GM23338 (cell line): Measurements from ENCODE around the gene TGIF2. TPM values are rescaled to one million over a fixed set of nuclear protein-coding genes. Genes with fewer than 3 reads are reported as not detected.
A peak's percentile ranks its signal among the peaks of the same experiment; 100 is the strongest.

ENCODE experiments used
- ATAC-seq: fragments of 200-7000 bp; cut with Tn5 transposase; 3 replicates; pipeline ENCODE4 v1.9.1; 2020
- DNase-seq: peaks from one replicate; pipeline ENCODE4 v3.0.0-alpha.2; 2015; ENCODE audit warnings: low spot score
- H2AFZ ChIP-seq: fragments of 200-600 bp; sonication (generic); 2 replicates; pipeline ENCODE4 v1.8.0; 2016; ENCODE audit warnings: antibody characterized with exemption, mild to moderate bottlenecking, moderate library complexity
- H3F3A ChIP-seq: fragments of 200-600 bp; sonication (generic); replicated peaks from 2 replicates; pipeline ENCODE4 v1.8.0; 2017; ENCODE audit warnings: antibody characterized with exemption, mixed run types, low read depth
- H3K27ac ChIP-seq: fragments of 200-600 bp; sonication (generic); 2 replicates; pipeline ENCODE4 v1.6.1; 2016; ENCODE audit warnings: low read depth
- H3K27me3 ChIP-seq: fragments of 200-600 bp; sonication (generic); 2 replicates; pipeline ENCODE4 v1.8.0; 2016; ENCODE audit warnings: mild to moderate bottlenecking, mixed run types, moderate library complexity; ENCODE audit not compliant: insufficient read depth
- H3K36me3 ChIP-seq: fragments of 200-600 bp; sonication (generic); 2 replicates; pipeline ENCODE4 v1.8.0; 2016; ENCODE audit warnings: mild to moderate bottlenecking; ENCODE audit not compliant: insufficient read depth
- H3K4me1 ChIP-seq: fragments of 200-600 bp; sonication (generic); 2 replicates; pipeline ENCODE4 v1.8.0; 2016; ENCODE audit warnings: mild to moderate bottlenecking, moderate library complexity; ENCODE audit not compliant: insufficient read depth
- H3K4me2 ChIP-seq: fragments of 200-600 bp; sonication (generic); 2 replicates; pipeline ENCODE4 v1.7.1; 2017; ENCODE audit warnings: mixed run types
- H3K4me3 ChIP-seq: fragments of 200-600 bp; sonication (generic); 2 replicates; pipeline ENCODE4 v1.6.1; 2016; ENCODE audit warnings: mixed run types
- H3K79me2 ChIP-seq: fragments of 200-600 bp; sonication (generic); replicated peaks from 2 replicates; pipeline ENCODE4 v1.8.0; 2017; ENCODE audit warnings: mild to moderate bottlenecking; ENCODE audit not compliant: insufficient read depth
- H3K9me2 ChIP-seq: fragments of 200-600 bp; sonication (generic); 2 replicates; pipeline ENCODE4 v1.8.0; 2017; ENCODE audit not compliant: insufficient read depth
- H4K20me1 ChIP-seq: fragments of 200-600 bp; sonication (generic); replicated peaks from 2 replicates; pipeline ENCODE4 v1.8.0; 2017; ENCODE audit warnings: mild to moderate bottlenecking; ENCODE audit not compliant: insufficient read depth
- H3K27ac Mint-ChIP-seq: 2 replicates; pipeline ENCODE4 v1.8.0; 2020; ENCODE audit warnings: inconsistent platforms, mild to moderate bottlenecking, moderate library complexity, mixed read lengths
- H3K27me3 Mint-ChIP-seq: 3 replicates; pipeline ENCODE4 v1.8.0; 2022; ENCODE audit warnings: low read depth, mild to moderate bottlenecking, moderate library complexity, mixed read lengths, inconsistent platforms; ENCODE audit not compliant: insufficient read depth, poor library complexity
- H3K36me3 Mint-ChIP-seq: 3 replicates; pipeline ENCODE4 v1.8.0; 2021; ENCODE audit warnings: low read depth, mild to moderate bottlenecking, inconsistent platforms, moderate library complexity, mixed read lengths
- H3K4me1 Mint-ChIP-seq: 3 replicates; pipeline ENCODE4 v1.8.0; 2020; ENCODE audit warnings: mild to moderate bottlenecking, inconsistent platforms, mixed read lengths
- H3K4me3 Mint-ChIP-seq: 3 replicates; pipeline ENCODE4 v1.8.0; 2021; ENCODE audit warnings: moderate library complexity, mild to moderate bottlenecking, inconsistent platforms, mixed read lengths
- H3K9me3 Mint-ChIP-seq: 3 replicates; pipeline ENCODE4 v1.8.0; 2020; ENCODE audit warnings: moderate library complexity, mild to moderate bottlenecking, inconsistent platforms, mixed read lengths
- CREB1 ChIP-seq: fragments of 250-450 bp; sonication (Bioruptor Pico); IDR thresholded peaks from 2 replicates; pipeline ENCODE4 v1.5.0; 2020; ENCODE audit warnings: low read depth, mild to moderate bottlenecking, moderate library complexity
- CTCF ChIP-seq, 2 experiments: fragments of 200-600 bp in 1 of 2; sonication (generic) in 1 of 2; conservative IDR thresholded peaks; 2 replicates each; pipeline versions ENCODE4 v1.5.1 to v1.6.1; 2016 to 2017; ENCODE audit warnings: antibody characterized with exemption in 2 of 2, low read depth in 2 of 2, mild to moderate bottlenecking in 2 of 2, moderate library complexity in 1 of 2
- ETS1 ChIP-seq: IDR thresholded peaks from 2 replicates; pipeline ENCODE4 v1.6.1; 2016; ENCODE audit warnings: antibody characterized with exemption
- EZH2 ChIP-seq: fragments of 200-600 bp; sonication (generic); IDR thresholded peaks from one replicate; pipeline ENCODE4 v1.8.0; 2017; ENCODE audit warnings: antibody characterized with exemption, mild to moderate bottlenecking, low read depth; ENCODE audit not compliant: unreplicated experiment
- EZH2phosphoT487 ChIP-seq: fragments of 200-600 bp; sonication (generic); IDR thresholded peaks from one replicate; pipeline ENCODE4 v1.8.1; 2018; ENCODE audit warnings: antibody characterized with exemption; ENCODE audit not compliant: unreplicated experiment
- JUNB ChIP-seq: IDR thresholded peaks from one replicate; pipeline ENCODE4 v1.6.1; 2016; ENCODE audit warnings: antibody characterized with exemption; ENCODE audit not compliant: unreplicated experiment
- POLR2AphosphoS5 ChIP-seq: IDR thresholded peaks from 2 replicates; pipeline ENCODE4 v1.6.1; 2016; ENCODE audit warnings: antibody characterized with exemption, low read depth
- STAT1 ChIP-seq: IDR thresholded peaks from one replicate; pipeline ENCODE4 v1.6.1; 2016; ENCODE audit warnings: antibody characterized with exemption; ENCODE audit not compliant: unreplicated experiment
- ZNF114 ChIP-seq: fragments of 250-450 bp; sonication (Bioruptor Pico); IDR thresholded peaks from 2 replicates; pipeline ENCODE4 v1.5.0; 2020; ENCODE audit warnings: mild to moderate bottlenecking, moderate library complexity
- polyA plus RNA-seq: library from polyadenylated mRNA; unstranded; fragments of >200 nt; fragmentation: Nextera tagmentation; extraction: Ambion mirVana; gene quantifications from 2 replicates; pipeline ENCODE4 v1.2.1, GENCODE V29; 2016
- total RNA-seq: library from RNA; depleted of rRNA; stranded (reverse); fragments of >200 nt; shearing (Covaris generic); gene quantifications from 2 replicates; pipeline ENCODE4 v1.2.3, GENCODE V29; 2014

TGIF2 gene
- total and polyA plus RNA-seq, 2 experiments from 2014 or later: 47.6 to 63.2 TPM

- no peak overlapping the region for H3K4me3 Mint-ChIP-seq
- ATAC-seq (no peak), DNase-seq (no peak)
- TF ChIP-seq JUNB (no peak), CTCF (conservative IDR thresholded peaks at IDR 0.05; ENCODE audit: low read depth in 2 of 2) (no peak), STAT1 (no peak), EZH2 (no peak)
- peaks cover 25% of the 10 kb centered on the region for H3K4me1 Mint-ChIP-seq
- no peaks in the 10 kb centered on the region for H3K27me3 ChIP-seq
- H4K20me1 ChIP-seq: peaks cover 5% of the 10 kb centered on the region
- no peak overlapping the region for H3K27ac Mint-ChIP-seq
- no peak overlapping the region for H2AFZ ChIP-seq
- no peaks in the 10 kb centered on the region for H3K36me3 ChIP-seq
- no peaks in the 10 kb centered on the region for H3K9me2 ChIP-seq
- peaks cover 9% of the 10 kb centered on the region for H3K79me2 ChIP-seq
- no peaks in the 10 kb centered on the region for H3K36me3 Mint-ChIP-seq
- H3K4me1 ChIP-seq: peaks cover 18% of the 10 kb centered on the region
- no peak overlapping the region for H3K27ac ChIP-seq
- H3K9me3 Mint-ChIP-seq: no peaks in the 10 kb centered on the region
- H3F3A ChIP-seq: 0 out of 2 replicates have a peak, but pooled peaks cover 11% of the 10 kb centered on the region
- H3K27me3 Mint-ChIP-seq: peaks cover 16% of the 10 kb centered on the region
- no peak overlapping the region for H3K4me3 ChIP-seq
- H3K4me2 ChIP-seq: no peak overlapping the region
Measured at GRCh38 chr20:36601540-36601939, 28.1 kb downstream of the TGIF2 start.

- DNase-seq (peak; percentile 41), ATAC-seq (peak; percentile 3)
- H3K79me2 ChIP-seq: peaks cover 37% of the 10 kb centered on the region
- peak overlapping the region; percentile 98 for H2AFZ ChIP-seq
- H3K4me3 ChIP-seq: peak overlapping the region; percentile 43
- Mint-ChIP-seq H3K4me3 (peak overlapping the region; percentile 99), H3K36me3 (peaks cover 31% of the 10 kb centered on the region; the same call in 2 of the 3 replicates), H3K27ac (peak overlapping the region; percentile 79), H3K9me3 (no peaks in the 10 kb centered on the region), H3K27me3 (peaks cover 20% of the 10 kb centered on the region), H3K4me1 (peaks cover 17% of the 10 kb centered on the region)
- no peaks in the 10 kb centered on the region for H3K9me2 ChIP-seq
- H3K4me2 ChIP-seq: peak overlapping the region; percentile 71
- peaks cover 19% of the 10 kb centered on the region for H4K20me1 ChIP-seq
- H3K27me3 ChIP-seq: no peaks in the 10 kb centered on the region
- H3K27ac ChIP-seq: peak overlapping the region; percentile 88
- TF ChIP-seq CREB1 (CRISPR knock-in tag): no peak
- no peak for TF ChIP-seq ZNF114 (CRISPR knock-in tag)
- TF ChIP-seq JUNB: no peak
- TF ChIP-seq ETS1: no peak
- no peak for TF ChIP-seq EZH2phosphoT487
- TF ChIP-seq POLR2AphosphoS5: no peak
- no peak for TF ChIP-seq STAT1
- peaks cover 23% of the 10 kb centered on the region for H3F3A ChIP-seq
- H3K4me1 ChIP-seq: peaks cover 13% of the 10 kb centered on the region
- H3K36me3 ChIP-seq: peaks cover 15% of the 10 kb centered on the region
Measured at GRCh38 chr20:36604952-36605398, 31.6 kb downstream of the TGIF2 start.
